Fibroblast of pulmonary artery (primary cell): ENCODE data around the gene VWA5A.
"Not testable (repeated sequence)": the region's sequence is repeated elsewhere in the genome, so short reads cannot be mapped to it uniquely, and the experiment has no call there.

ENCODE experiments used
- DNase-seq: peaks from one replicate; pipeline ENCODE4 v3.0.0-alpha.2; 2010; ENCODE audit warnings: low read depth
- H3K4me3 ChIP-seq: replicated peaks from 2 replicates; pipeline ENCODE4 v1.5.1; 2011; ENCODE audit warnings: low read depth, mild to moderate bottlenecking, control low read depth, low read length, moderate library complexity
- TF ChIP-seq, protein P1 (sequence below): IDR thresholded peaks from 2 replicates; pipeline ENCODE4 v1.5.1; 2011; ENCODE audit warnings: mild to moderate bottlenecking, control low read depth, low read length, inconsistent platforms; ENCODE audit errors: missing control alignments

Gene VWA5A

DNA sequence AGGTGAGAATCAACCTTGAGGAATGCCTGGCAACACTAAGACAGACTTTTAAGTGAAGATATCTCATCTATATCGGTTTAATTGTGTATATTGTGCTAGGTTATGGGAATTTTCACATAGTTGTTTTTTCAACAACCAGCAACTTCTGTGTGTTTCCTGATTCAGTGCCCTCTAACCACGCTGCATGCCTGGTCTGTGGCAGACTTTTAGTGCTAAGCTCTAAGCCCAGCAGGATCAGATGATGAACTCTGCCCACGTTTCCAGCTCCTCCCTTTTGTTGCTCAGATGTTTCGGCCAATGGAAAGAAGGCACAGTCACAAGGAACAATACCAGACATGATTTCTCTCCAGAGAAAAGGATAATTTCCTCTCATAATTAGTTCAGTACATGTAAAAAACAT, 1.4 kb upstream of the VWA5A start:
- H3K4me3 ChIP-seq = no peak overlapping the region
- no peak for DNase-seq
- TF ChIP-seq, protein P1, sequence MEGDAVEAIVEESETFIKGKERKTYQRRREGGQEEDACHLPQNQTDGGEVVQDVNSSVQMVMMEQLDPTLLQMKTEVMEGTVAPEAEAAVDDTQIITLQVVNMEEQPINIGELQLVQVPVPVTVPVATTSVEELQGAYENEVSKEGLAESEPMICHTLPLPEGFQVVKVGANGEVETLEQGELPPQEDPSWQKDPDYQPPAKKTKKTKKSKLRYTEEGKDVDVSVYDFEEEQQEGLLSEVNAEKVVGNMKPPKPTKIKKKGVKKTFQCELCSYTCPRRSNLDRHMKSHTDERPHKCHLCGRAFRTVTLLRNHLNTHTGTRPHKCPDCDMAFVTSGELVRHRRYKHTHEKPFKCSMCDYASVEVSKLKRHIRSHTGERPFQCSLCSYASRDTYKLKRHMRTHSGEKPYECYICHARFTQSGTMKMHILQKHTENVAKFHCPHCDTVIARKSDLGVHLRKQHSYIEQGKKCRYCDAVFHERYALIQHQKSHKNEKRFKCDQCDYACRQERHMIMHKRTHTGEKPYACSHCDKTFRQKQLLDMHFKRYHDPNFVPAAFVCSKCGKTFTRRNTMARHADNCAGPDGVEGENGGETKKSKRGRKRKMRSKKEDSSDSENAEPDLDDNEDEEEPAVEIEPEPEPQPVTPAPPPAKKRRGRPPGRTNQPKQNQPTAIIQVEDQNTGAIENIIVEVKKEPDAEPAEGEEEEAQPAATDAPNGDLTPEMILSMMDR = no peak

DNA sequence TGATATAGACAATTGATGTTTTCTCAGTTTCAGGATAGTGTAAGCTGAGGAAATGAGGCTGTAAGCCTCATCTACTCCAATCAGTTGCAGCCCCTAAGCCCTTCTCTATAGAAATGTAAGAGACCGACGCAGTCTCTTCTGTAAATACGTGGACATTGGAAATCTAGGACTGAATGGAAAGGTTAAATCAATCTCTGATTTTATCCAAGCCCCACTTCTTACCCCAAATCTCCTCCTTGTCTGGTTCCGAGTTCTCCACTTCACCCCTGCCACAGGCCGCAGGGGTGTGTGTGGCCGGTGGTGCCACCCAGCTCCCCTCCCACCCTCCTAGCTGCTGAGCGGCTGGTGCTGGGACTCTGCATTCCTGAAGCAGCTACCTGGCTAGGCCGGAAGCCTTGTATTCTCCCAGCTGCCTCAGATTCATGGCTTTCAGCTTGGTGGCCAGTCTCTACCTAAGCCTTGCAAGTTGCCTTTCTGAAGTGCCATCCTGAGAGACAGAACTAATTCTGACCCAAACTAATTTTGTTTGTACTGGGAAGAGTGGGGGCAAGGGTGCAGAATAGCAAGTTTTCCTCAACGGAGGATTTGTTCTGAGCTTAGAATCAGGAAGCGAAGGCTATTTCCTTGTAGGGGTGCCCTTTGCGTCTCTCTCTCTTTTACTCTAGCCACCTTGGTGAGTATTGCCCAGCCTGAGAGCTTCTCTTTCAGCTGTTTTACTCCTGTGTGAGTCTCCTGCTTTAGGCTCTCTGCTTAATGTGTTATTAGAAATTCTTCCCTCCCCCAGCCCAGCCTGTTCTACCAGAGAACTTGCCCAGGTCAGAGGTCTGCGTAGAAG, 749 bp downstream of the VWA5A start:
- TF ChIP-seq, protein P1 = no peak
- peak overlapping the region; percentile 85 for H3K4me3 ChIP-seq
- DNase-seq = no peak

DNA sequence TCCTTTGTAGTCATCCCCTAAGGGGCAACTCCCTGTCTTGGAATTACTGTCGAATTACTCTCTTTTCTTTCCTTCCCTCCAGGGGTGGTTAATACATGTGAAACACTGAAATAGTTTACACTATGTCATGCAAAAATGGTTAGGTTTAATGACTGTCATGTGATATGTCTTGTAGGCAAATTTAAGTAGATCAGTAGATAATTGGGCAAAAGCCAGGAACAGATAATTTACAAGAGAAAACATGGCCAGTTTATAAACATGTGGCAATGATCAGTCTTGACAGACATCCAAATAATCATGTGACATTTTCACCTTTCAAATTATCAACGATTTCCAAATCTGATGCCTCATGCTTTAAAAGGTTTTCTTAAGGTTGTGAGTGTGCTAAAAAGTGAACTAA, 3.9 kb downstream of the VWA5A start:
- H3K4me3 ChIP-seq = no peak overlapping the region
- TF ChIP-seq, protein P1 = no peak
- no peak for DNase-seq

DNA sequence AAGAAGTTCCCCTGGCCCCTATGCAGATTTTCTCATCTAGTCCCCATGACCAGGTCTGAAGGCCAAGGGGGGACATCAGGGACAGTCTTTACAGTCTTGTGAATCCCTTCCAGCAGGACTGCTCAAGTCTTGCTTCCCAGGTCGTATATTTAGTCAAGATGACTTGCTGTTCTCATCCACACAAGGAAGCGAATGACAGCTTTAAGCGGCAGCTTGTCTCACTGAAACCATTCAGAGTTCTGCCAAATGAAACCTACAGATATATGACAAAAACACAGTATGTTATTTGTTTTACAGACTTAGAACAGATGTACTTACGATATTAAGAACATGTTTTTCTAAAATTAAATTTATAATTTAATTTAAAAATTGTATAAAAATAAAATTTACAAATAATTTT, 5.6 kb downstream of the VWA5A start:
- DNase-seq = no peak
- H3K4me3 ChIP-seq = no peak overlapping the region
- TF ChIP-seq, protein P1 = no peak

DNA sequence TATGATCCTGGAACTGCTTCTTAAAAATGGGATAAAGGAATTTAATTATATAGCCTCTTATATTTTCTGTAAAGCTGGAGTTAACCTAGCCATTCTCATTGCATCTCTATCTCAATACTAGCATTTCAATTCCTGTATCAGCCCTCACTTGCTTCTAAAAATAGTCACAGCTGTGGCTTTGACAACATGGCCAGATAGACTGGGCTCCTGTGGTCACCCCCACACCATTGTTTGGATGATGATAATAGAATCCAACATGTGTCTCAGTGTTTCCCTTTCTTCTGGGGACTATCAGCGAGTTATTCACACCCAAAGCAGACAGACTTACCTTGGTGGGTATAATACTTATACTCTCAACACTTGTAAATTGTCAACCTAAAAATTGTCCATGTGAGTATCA, 6.9 kb downstream of the VWA5A start:
- TF ChIP-seq, protein P1 = no peak
- DNase-seq = no peak
- H3K4me3 ChIP-seq = no peak overlapping the region

DNA sequence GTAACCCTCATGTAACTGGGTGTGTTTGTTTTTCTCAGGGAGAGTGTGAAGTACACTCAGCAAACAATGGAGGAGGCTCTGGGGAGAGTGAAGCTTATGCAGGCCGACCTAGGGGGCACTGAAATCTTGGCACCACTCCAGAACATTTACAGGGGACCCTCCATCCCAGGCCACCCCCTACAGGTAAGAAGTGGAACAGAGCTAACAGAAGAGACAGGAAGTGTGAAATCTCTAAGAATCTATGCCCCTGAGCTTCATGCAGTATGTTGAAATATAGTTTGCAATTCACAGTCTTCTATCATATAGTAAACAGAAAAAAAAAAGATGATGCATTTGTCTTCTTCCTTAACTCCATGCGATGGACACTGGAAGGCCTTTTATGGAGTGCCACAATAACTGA, 8.4 kb downstream of the VWA5A start:
- no peak overlapping the region for H3K4me3 ChIP-seq
- DNase-seq = no peak
- TF ChIP-seq, protein P1 = peak; percentile 7

DNA sequence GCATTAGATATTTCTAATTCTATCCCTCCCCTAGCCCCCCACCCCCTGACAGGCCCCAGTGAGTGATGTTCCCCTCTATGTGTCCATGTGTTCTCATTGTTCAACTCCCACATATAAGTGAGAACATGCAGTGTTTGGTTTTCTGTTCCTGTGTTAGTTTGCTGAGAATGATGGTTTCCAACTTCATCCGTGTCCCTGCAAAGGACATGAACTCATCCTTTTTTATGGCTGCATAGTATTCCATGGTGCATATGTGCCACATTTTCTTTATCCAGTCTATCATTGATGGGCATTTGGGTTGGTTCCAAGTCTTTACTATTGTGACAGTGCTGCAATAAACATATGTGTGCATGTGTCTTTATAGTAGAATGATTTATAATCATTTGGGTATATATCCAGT, 11.9 kb downstream of the VWA5A start:
- not testable (repeated sequence) for H3K4me3 ChIP-seq, DNase-seq
